GM12891 (cell line): ENCODE results near the gene MLLT6.

ENCODE experiments used
- POLR2A ChIP-seq: IDR thresholded peaks from 2 replicates; pipeline ENCODE4 v1.6.1; 2011; ENCODE audit warnings: low read depth, low read length, control low read depth
- POLR2AphosphoS5 ChIP-seq: IDR thresholded peaks from 2 replicates; pipeline ENCODE4 v1.6.1; 2011; ENCODE audit warnings: low read depth, low read length, control low read depth
- TAF1 ChIP-seq: IDR thresholded peaks from 2 replicates; pipeline ENCODE4 v1.6.1; 2011; ENCODE audit warnings: low read depth, low read length, control low read depth

DNA sequence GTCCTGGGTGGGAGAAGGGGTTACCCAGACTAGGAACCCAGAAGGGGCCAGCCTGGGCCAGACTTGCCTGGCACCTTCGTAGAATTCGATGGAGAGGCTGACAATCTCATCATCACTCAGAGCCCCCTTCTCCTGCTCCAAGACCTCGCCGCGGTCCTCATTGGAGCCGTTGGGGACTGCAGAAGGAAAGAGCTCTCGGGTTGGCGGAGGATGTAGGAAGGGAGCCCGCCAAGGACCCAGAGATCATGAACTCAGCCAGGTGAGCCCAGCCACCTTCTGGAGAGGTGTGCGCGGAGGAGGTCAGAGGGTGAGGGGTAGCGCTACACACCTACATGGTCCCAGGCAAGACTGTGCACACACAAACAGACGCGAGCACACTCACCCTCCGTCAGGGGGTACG lies 33.6 kb downstream of the MLLT6 start:
- TF ChIP-seq POLR2A (no peak), POLR2AphosphoS5 (no peak), TAF1 (no peak)
